ENCODE results near the gene D2HGDH. TPM values are rescaled to one million over a fixed set of nuclear protein-coding genes. Genes with fewer than 3 reads are reported as not detected.

Gene D2HGDH
- total and polyA plus RNA-seq, 2 of the 13 experiments (the other 11 are each of a cell fraction or from before 2014, with no cell fraction given), result 19.2 to 20.3 TPM

- TF ChIP-seq ATF7-NPFF (CRISPR knock-in tag; IDR thresholded peaks at IDR 0.05; ENCODE audit: low read depth), result peak; percentile 96
- TF ChIP-seq HOXA7 (CRISPR knock-in tag; IDR thresholded peaks at IDR 0.05), result no peak
- peak; percentile 44; the same call in 1 of the 2 replicates for TF ChIP-seq POGZ (CRISPR knock-in tag; IDR thresholded peaks at IDR 0.05)
- peak; percentile 85 for TF ChIP-seq IKZF4 (CRISPR knock-in tag; IDR thresholded peaks at IDR 0.05; ENCODE audit: borderline replicate concordance, low read depth, not compliant biosample characterization)
- TF ChIP-seq ZNF431 (CRISPR knock-in tag; IDR thresholded peaks at IDR 0.05; ENCODE audit: borderline replicate concordance, low read depth), result peak; percentile 98
- TF ChIP-seq REXO4 (CRISPR knock-in tag; IDR thresholded peaks at IDR 0.05; ENCODE audit: borderline replicate concordance), result no peak
- TF ChIP-seq SSRP1 (CRISPR knock-in tag; IDR thresholded peaks at IDR 0.05), result no peak; the same call in 1 of the 2 replicates
- peak; percentile 94 for TF ChIP-seq ZNF883 (CRISPR knock-in tag; IDR thresholded peaks at IDR 0.05; ENCODE audit: not compliant biosample characterization)
- TF ChIP-seq ZNF546 (CRISPR knock-in tag; conservative IDR thresholded peaks at IDR 0.05), result peak; percentile 92
- TF ChIP-seq ZFYVE20 (CRISPR knock-in tag; IDR thresholded peaks at IDR 0.05; ENCODE audit: borderline replicate concordance, low read depth), result no peak
- TF ChIP-seq CBX1 (IDR thresholded peaks at IDR 0.05; ENCODE audit: low read depth), result peak; percentile 87
- peak; percentile 94 for TF ChIP-seq ZNF331 (CRISPR knock-in tag; IDR thresholded peaks at IDR 0.05)
- peak; percentile 93 for TF ChIP-seq CBX5 (CRISPR knock-in tag; IDR thresholded peaks at IDR 0.05; ENCODE audit: borderline replicate concordance)
- TF ChIP-seq HINFP (CRISPR knock-in tag; IDR thresholded peaks at IDR 0.05; ENCODE audit: low read depth), result peak; percentile 63
- TF ChIP-seq PHF8 (CRISPR knock-in tag; IDR thresholded peaks at IDR 0.05), result peak; percentile 92
- TF ChIP-seq ZNF251 (CRISPR knock-in tag; IDR thresholded peaks at IDR 0.05), result peak; percentile 58
- 0 out of 2 replicates have a peak, but pooled peaks have one; percentile 62 for TF ChIP-seq ZNF317 (CRISPR knock-in tag; IDR thresholded peaks at IDR 0.05)
- no peak for TF ChIP-seq ZZZ3 (CRISPR knock-in tag; IDR thresholded peaks at IDR 0.05; ENCODE audit: borderline replicate concordance)
- TF ChIP-seq ZBTB3 (CRISPR knock-in tag; IDR thresholded peaks at IDR 0.05; ENCODE audit: borderline replicate concordance, low read depth), result 0 out of 2 replicates have a peak, but pooled peaks have one; percentile 53
- no peak for TF ChIP-seq TCF12 (IDR thresholded peaks at IDR 0.05)
- TF ChIP-seq TCF12 (CRISPR knock-in tag; IDR thresholded peaks at IDR 0.05), result peak; percentile 11; the same call in 1 of the 2 replicates
- TF ChIP-seq FOXK2 (IDR thresholded peaks at IDR 0.05), result no peak
- TF ChIP-seq SAFB2 (CRISPR knock-in tag; IDR thresholded peaks at IDR 0.05; ENCODE audit: borderline replicate concordance, low read depth), result peak; percentile 74; the same call in 1 of the 2 replicates
- TF ChIP-seq MEIS2 (CRISPR knock-in tag; IDR thresholded peaks at IDR 0.05), result peak; percentile 88
- TF ChIP-seq ZNF792 (CRISPR knock-in tag; IDR thresholded peaks at IDR 0.05), result peak; percentile 88
- peak; percentile 83 for TF ChIP-seq YY1 (IDR thresholded peaks at IDR 0.05; ENCODE audit: insufficient read depth, insufficient replicate concordance, low read depth, low read length)
- no peak for TF ChIP-seq ZBTB8A (CRISPR knock-in tag; IDR thresholded peaks at IDR 0.05; ENCODE audit: borderline replicate concordance, low read depth)
- TF ChIP-seq KDM5A (IDR thresholded peaks at IDR 0.05; ENCODE audit: borderline replicate concordance, low read length), result peak; percentile 42; the same call in 1 of the 2 replicates
- peak; percentile 81 for TF ChIP-seq GABPB1 (CRISPR knock-in tag; IDR thresholded peaks at IDR 0.05)
Measured at GRCh38 chr2:241808721-241809382, 74.4 kb downstream of the D2HGDH start, which contains the start of gene NEU4 (continued).

Measured in HepG2 (cell line).